Neural progenitor cell (in vitro differentiated cells): ENCODE measurements around the gene SPDYE4. TPM values are rescaled to one million over a fixed set of nuclear protein-coding genes. Genes with fewer than 3 reads are reported as not detected.
A peak's percentile ranks its signal among the peaks of the same experiment; 100 is the strongest.

ENCODE experiments used
- DNase-seq: peaks from one replicate; pipeline ENCODE4 v3.0.0-alpha.2; 2016; ENCODE audit warnings: low spot score
- H2AFZ ChIP-seq: fragments of 200-600 bp; sonication (generic); replicated peaks from 2 replicates; pipeline ENCODE4 v1.6.1; 2016; ENCODE audit warnings: antibody characterized with exemption
- H3F3A ChIP-seq: fragments of 200-600 bp; sonication (generic); 2 replicates; pipeline ENCODE4 v1.6.1; 2016; ENCODE audit warnings: antibody characterized with exemption, low read depth
- H3K27ac ChIP-seq: fragments of 200-600 bp; sonication (generic); 2 replicates; pipeline ENCODE4 v1.5.1; 2016; ENCODE audit warnings: mild to moderate bottlenecking
- H3K27me3 ChIP-seq: fragments of 200-600 bp; sonication (generic); 2 replicates; pipeline ENCODE4 v1.6.1; 2016; ENCODE audit warnings: mild to moderate bottlenecking, moderate library complexity
- H3K36me3 ChIP-seq: fragments of 200-600 bp; sonication (generic); 2 replicates; pipeline ENCODE4 v1.5.1; 2016
- H3K4me1 ChIP-seq: fragments of 200-600 bp; sonication (generic); 2 replicates; pipeline ENCODE4 v1.6.1; 2016; ENCODE audit warnings: mixed run types
- H3K4me2 ChIP-seq: fragments of 200-600 bp; sonication (generic); 2 replicates; pipeline ENCODE4 v1.6.1; 2016
- H3K4me3 ChIP-seq: fragments of 200-600 bp; sonication (generic); 2 replicates; pipeline ENCODE4 v1.5.1; 2016
- H3K79me2 ChIP-seq: fragments of 200-600 bp; sonication (generic); 2 replicates; pipeline ENCODE4 v1.6.1; 2016; ENCODE audit warnings: low read depth
- H3K9ac ChIP-seq: fragments of 200-600 bp; sonication (generic); 2 replicates; pipeline ENCODE4 v1.6.1; 2016
- H3K9me3 ChIP-seq: fragments of 200-600 bp; sonication (generic); 2 replicates; pipeline ENCODE4 v1.5.1; 2016; ENCODE audit warnings: low read depth
- H4K20me1 ChIP-seq: fragments of 200-600 bp; sonication (generic); 2 replicates; pipeline ENCODE4 v1.6.1; 2016; ENCODE audit warnings: low read depth
- H3K27ac Mint-ChIP-seq: 3 replicates; pipeline ENCODE4 v1.8.0; 2021; ENCODE audit warnings: mixed read lengths
- H3K27me3 Mint-ChIP-seq: 2 replicates; pipeline ENCODE4 v1.8.0; 2022; ENCODE audit warnings: low read depth, mild to moderate bottlenecking, inconsistent platforms, moderate library complexity, mixed read lengths; ENCODE audit not compliant: insufficient read depth
- H3K36me3 Mint-ChIP-seq: 3 replicates; pipeline ENCODE4 v1.8.0; 2021; ENCODE audit warnings: mixed read lengths
- H3K4me1 Mint-ChIP-seq: 3 replicates; pipeline ENCODE4 v1.8.0; 2021; ENCODE audit warnings: mixed read lengths
- H3K4me3 Mint-ChIP-seq: 3 replicates; pipeline ENCODE4 v1.8.0; 2021; ENCODE audit warnings: mild to moderate bottlenecking, moderate library complexity, mixed read lengths
- H3K9me3 Mint-ChIP-seq: 3 replicates; pipeline ENCODE4 v1.8.0; 2020; ENCODE audit warnings: mixed read lengths
- CTCF ChIP-seq: fragments of 200-600 bp; sonication (generic); IDR thresholded peaks from 2 replicates; pipeline ENCODE4 v1.5.1; 2017; ENCODE audit warnings: antibody characterized with exemption, mild to moderate bottlenecking
- EZH2 ChIP-seq: fragments of 200-600 bp; sonication (generic); IDR thresholded peaks from 2 replicates; pipeline ENCODE4 v1.6.1; 2017; ENCODE audit warnings: antibody characterized with exemption, mild to moderate bottlenecking, moderate library complexity
- EZH2phosphoT487 ChIP-seq: fragments of 200-600 bp; sonication (generic); IDR thresholded peaks from 2 replicates; pipeline ENCODE4 v1.6.1; 2017; ENCODE audit warnings: antibody characterized with exemption
- total RNA-seq: library from RNA; depleted of rRNA; stranded (reverse); fragments of >200 nt; gene quantifications from 2 replicates; pipeline ENCODE4 v1.2.3, GENCODE V29; 2015; ENCODE audit warnings: low replicate concordance

The SPDYE4 gene
- total RNA-seq, 1 donor from 2014 or later: not detected

- Mint-ChIP-seq H3K4me1 (peaks cover 6% of the 10 kb centered on the region), H3K27ac (no peak overlapping the region), H3K27me3 (peaks cover 18% of the 10 kb centered on the region), H3K9me3 (peaks cover 3% of the 10 kb centered on the region), H3K4me3 (no peak overlapping the region), H3K36me3 (no peaks in the 10 kb centered on the region)
- H3K27me3 ChIP-seq: peaks cover 30% of the 10 kb centered on the region
- H3K4me1 ChIP-seq: peaks cover 6% of the 10 kb centered on the region
- H3K36me3 ChIP-seq: no peaks in the 10 kb centered on the region
- H3K4me3 ChIP-seq: no peak overlapping the region
- H3K27ac ChIP-seq: no peak overlapping the region
- H3F3A ChIP-seq: peaks cover 4% of the 10 kb centered on the region
- H3K4me2 ChIP-seq: no peak overlapping the region
- no peaks in the 10 kb centered on the region for H4K20me1 ChIP-seq
- TF ChIP-seq EZH2phosphoT487 (no peak), CTCF (no peak), EZH2 (no peak)
- DNase-seq: no peak
- H3K79me2 ChIP-seq: no peaks in the 10 kb centered on the region
- H3K9ac ChIP-seq: no peak overlapping the region
- no peaks in the 10 kb centered on the region for H3K9me3 ChIP-seq
- peak overlapping the region; percentile 12 for H2AFZ ChIP-seq
Measured at GRCh38 chr17:8794636-8795035, 36.3 kb upstream of the SPDYE4 start.

- H3K4me1 Mint-ChIP-seq: peaks cover 9% of the 10 kb centered on the region
- peaks cover 13% of the 10 kb centered on the region for H3K27me3 Mint-ChIP-seq
- H3K79me2 ChIP-seq: no peaks in the 10 kb centered on the region
- TF ChIP-seq EZH2phosphoT487: no peak
- TF ChIP-seq CTCF: no peak
- TF ChIP-seq EZH2: no peak
- DNase-seq: no peak
- no peak overlapping the region for H3K4me3 Mint-ChIP-seq
- peaks cover 20% of the 10 kb centered on the region for H3K27me3 ChIP-seq
- no peaks in the 10 kb centered on the region for H3K36me3 ChIP-seq
- no peak overlapping the region for H3K4me2 ChIP-seq
- H3K27ac ChIP-seq: no peak overlapping the region
- H3K36me3 Mint-ChIP-seq: no peaks in the 10 kb centered on the region
- H3K9me3 ChIP-seq: no peaks in the 10 kb centered on the region
- no peak overlapping the region for H3K4me3 ChIP-seq
- no peaks in the 10 kb centered on the region for H4K20me1 ChIP-seq
- H3K9me3 Mint-ChIP-seq: peaks cover 3% of the 10 kb centered on the region
- no peak overlapping the region for H2AFZ ChIP-seq
- no peak overlapping the region for H3K9ac ChIP-seq
- H3K4me1 ChIP-seq: peaks cover 6% of the 10 kb centered on the region
- H3F3A ChIP-seq: peaks cover 4% of the 10 kb centered on the region
- H3K27ac Mint-ChIP-seq: no peak overlapping the region
Measured at GRCh38 chr17:8793649-8794048, 35.3 kb upstream of the SPDYE4 start.

GRCh38 chr17:8792646-8793045 is 34.3 kb upstream of the SPDYE4 start:
- H4K20me1 ChIP-seq: no peaks in the 10 kb centered on the region
- no peaks in the 10 kb centered on the region for H3K36me3 Mint-ChIP-seq
- H3K27ac ChIP-seq: no peak overlapping the region
- no peak overlapping the region for H3K27ac Mint-ChIP-seq
- peaks cover 6% of the 10 kb centered on the region for H3K4me1 ChIP-seq
- no peak for TF ChIP-seq CTCF
- no peak for TF ChIP-seq EZH2phosphoT487
- no peak for TF ChIP-seq EZH2
- H3K9ac ChIP-seq: no peak overlapping the region
- no peak overlapping the region for H3K4me2 ChIP-seq
- H3K9me3 Mint-ChIP-seq: peaks cover 3% of the 10 kb centered on the region
- H3K4me3 Mint-ChIP-seq: no peak overlapping the region
- no peaks in the 10 kb centered on the region for H3F3A ChIP-seq
- H3K4me3 ChIP-seq: no peak overlapping the region
- DNase-seq: no peak
- H3K36me3 ChIP-seq: no peaks in the 10 kb centered on the region
- H3K27me3 ChIP-seq: peaks cover 10% of the 10 kb centered on the region
- H3K4me1 Mint-ChIP-seq: peaks cover 9% of the 10 kb centered on the region
- H3K79me2 ChIP-seq: no peaks in the 10 kb centered on the region
- no peak overlapping the region for H2AFZ ChIP-seq
- H3K27me3 Mint-ChIP-seq: peaks cover 4% of the 10 kb centered on the region
- no peaks in the 10 kb centered on the region for H3K9me3 ChIP-seq
